Lower lobe of right lung (tissue), 2 donors: ENCODE data around the gene PITX1. TPM values are rescaled to one million over a fixed set of nuclear protein-coding genes. Genes with fewer than 3 reads are reported as not detected.

ENCODE experiments used
- ATAC-seq, 2 donors: fragments of 200-7000 bp; cut with Tn5 transposase; one replicate each; pipeline ENCODE4 v1.9.1; 2020 to 2022; ENCODE audit warnings: mild to moderate bottlenecking in 2 of 2, moderate library complexity in 2 of 2
- DNase-seq: peaks from one replicate; pipeline ENCODE4 v3.0.0-alpha.2; 2020
- H3K27ac ChIP-seq: fragments of 200-600 bp; one replicate; pipeline ENCODE4 v1.8.0; 2022
- H3K27me3 ChIP-seq: fragments of 200-600 bp; one replicate; pipeline ENCODE4 v1.8.0; 2022; ENCODE audit warnings: low read depth
- H3K36me3 ChIP-seq: fragments of 200-600 bp; one replicate; pipeline ENCODE4 v1.8.0; 2022; ENCODE audit warnings: mild to moderate bottlenecking
- H3K4me1 ChIP-seq: fragments of 200-600 bp; one replicate; pipeline ENCODE4 v1.8.0; 2022
- H3K4me3 ChIP-seq: fragments of 200-600 bp; one replicate; pipeline ENCODE4 v1.8.0; 2022; ENCODE audit warnings: mild to moderate bottlenecking
- H3K9me3 ChIP-seq: fragments of 200-600 bp; one replicate; pipeline ENCODE4 v1.8.0; 2022
- intact Hi-C: fragments of 100-400 bp; cut with DNase I; formaldehyde crosslinking; loops from one replicate; pipeline ENCODE4 v1.11.0; 2022
- total RNA-seq: library from RNA; stranded (reverse); fragmentation: NEBNext Ultra II Directional; extraction: Animal tissue kit (Norgen Biotek cat#: 25700); gene quantifications from one replicate; pipeline ENCODE4 v1.2.1, GENCODE V29; 2021
- TF ChIP-seq, protein P1 (sequence below): fragments of 200-600 bp; IDR thresholded peaks from one replicate; pipeline ENCODE4 v1.8.0; 2022; ENCODE audit warnings: antibody characterized with exemption, mild to moderate bottlenecking
- donor health status: DM: no; HTN: yes; CAD: no; lungs with severe emphysema.

Gene PITX1
- total RNA-seq, 1 donor from 2014 or later, result 0.47 TPM

DNA sequence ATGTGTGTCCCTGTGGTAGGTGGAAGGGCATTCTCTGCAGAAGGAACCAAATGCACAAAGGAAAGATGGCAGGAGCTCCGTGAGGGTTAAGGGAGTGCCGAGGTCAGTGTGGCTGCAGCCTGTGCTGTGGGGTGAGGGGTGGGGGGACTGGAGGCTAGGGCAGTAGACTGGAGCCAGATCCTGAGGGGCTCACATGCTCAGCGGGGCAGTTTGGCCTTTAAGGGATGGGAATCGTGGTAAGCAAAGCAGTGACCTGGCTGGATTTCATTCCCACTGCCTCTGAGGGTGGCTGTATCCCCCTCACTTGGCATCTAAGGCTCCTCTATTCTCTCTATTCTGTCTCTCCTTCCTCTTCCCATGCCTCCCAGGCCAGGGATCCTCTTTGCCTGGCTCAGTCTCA is 15.6 kb downstream of the PITX1 start:
- H3K27me3 ChIP-seq, result peaks cover 3% of the 10 kb centered on the region
- no peaks in the 10 kb centered on the region for H3K4me1 ChIP-seq
- TF ChIP-seq, protein P1, sequence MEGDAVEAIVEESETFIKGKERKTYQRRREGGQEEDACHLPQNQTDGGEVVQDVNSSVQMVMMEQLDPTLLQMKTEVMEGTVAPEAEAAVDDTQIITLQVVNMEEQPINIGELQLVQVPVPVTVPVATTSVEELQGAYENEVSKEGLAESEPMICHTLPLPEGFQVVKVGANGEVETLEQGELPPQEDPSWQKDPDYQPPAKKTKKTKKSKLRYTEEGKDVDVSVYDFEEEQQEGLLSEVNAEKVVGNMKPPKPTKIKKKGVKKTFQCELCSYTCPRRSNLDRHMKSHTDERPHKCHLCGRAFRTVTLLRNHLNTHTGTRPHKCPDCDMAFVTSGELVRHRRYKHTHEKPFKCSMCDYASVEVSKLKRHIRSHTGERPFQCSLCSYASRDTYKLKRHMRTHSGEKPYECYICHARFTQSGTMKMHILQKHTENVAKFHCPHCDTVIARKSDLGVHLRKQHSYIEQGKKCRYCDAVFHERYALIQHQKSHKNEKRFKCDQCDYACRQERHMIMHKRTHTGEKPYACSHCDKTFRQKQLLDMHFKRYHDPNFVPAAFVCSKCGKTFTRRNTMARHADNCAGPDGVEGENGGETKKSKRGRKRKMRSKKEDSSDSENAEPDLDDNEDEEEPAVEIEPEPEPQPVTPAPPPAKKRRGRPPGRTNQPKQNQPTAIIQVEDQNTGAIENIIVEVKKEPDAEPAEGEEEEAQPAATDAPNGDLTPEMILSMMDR, result no peak
- ATAC-seq, result no peak
- H3K9me3 ChIP-seq, result no peaks in the 10 kb centered on the region
- H3K36me3 ChIP-seq, result no peaks in the 10 kb centered on the region
- no peak overlapping the region for H3K4me3 ChIP-seq
- H3K27ac ChIP-seq, result no peak overlapping the region
- DNase-seq, result peak; percentile 11
- intact Hi-C loops, result no loop called here

DNA sequence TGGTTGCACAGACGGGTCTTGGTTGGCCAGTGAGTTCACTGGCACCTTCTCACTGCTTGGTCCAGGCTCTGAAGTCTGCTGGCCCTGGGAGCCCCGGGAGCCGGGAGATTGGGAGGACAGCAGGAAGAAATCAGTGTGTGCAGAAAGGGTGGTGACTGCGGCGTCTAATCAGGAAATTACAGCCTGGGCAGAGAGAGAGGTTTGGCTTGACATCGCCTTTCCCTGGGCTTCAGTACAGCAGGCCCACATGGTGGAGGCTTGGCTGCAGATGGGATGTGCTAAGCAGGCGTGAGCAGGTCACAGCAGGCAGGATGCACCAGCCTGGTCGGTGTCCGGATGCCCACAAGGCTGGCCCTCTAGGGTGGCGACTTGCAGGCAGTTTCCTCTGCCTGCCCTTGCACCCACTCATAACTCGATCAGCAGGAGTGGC is 17.2 kb downstream of the PITX1 start:
- TF ChIP-seq, protein P1, result no peak
- no peak overlapping the region for H3K27ac ChIP-seq
- H3K4me3 ChIP-seq, result no peak overlapping the region
- DNase-seq (peak; percentile 32), ATAC-seq (no peak)
- no peaks in the 10 kb centered on the region for H3K9me3 ChIP-seq
- intact Hi-C loops, result no loop called here
- H3K36me3 ChIP-seq, result no peaks in the 10 kb centered on the region
- H3K4me1 ChIP-seq, result no peaks in the 10 kb centered on the region
- peaks cover 3% of the 10 kb centered on the region for H3K27me3 ChIP-seq

DNA sequence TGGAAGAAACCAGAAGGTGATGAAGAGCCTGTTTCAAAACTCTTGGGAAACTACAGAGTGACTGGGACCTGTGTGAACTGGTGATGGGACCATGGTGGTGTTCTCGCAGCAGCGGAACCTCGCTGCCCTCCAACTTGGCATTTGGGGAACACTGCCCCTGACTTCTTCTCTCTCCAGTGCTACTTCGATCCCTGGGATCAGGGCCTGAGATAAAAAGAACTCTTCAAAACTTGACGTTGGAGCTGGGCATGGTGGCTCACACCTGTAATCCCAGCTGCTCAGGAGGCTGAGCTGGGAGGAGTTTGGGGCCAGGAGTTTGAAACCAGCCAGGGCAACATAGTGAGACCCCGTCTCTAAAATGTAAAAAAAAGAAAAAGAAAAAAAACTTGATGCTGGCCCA is 18.1 kb downstream of the PITX1 start:
- H3K27me3 ChIP-seq, result peaks cover 3% of the 10 kb centered on the region
- no peaks in the 10 kb centered on the region for H3K36me3 ChIP-seq
- no peak for ATAC-seq
- TF ChIP-seq, protein P1, result no peak
- H3K4me3 ChIP-seq, result no peak overlapping the region
- H3K9me3 ChIP-seq, result no peaks in the 10 kb centered on the region
- H3K27ac ChIP-seq, result no peak overlapping the region
- no peaks in the 10 kb centered on the region for H3K4me1 ChIP-seq
- intact Hi-C loops, result no loop called here
- peak; percentile 7 for DNase-seq

DNA sequence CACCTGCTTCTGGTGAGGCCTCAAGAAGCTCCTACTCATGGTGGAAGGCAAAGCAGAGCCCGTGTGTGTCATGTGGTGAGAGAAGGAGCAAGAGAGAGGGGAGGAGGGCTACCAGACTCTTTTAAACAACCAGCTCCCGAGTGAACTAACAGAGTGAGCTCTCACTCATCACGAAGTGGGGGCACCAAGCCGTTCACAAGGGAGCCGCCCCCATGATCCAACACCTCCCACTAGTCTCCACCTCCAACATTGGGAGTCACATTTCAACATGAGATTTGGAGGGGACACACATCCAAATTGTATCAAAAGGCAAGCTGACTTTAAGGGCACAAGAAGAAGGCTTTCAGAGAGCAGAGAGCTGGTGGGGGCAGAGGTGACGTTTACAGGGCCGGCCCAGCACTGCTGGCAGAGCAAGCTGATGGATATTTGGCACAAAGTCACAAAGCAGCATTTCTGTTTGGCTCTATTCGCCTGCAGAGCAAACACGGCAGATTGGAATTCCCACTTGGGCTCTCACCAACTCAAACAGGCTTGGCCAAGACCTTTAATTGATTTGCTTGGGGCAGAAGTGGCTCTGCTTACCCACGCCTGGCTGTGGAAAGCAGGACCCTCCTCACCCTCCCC is 20.0 kb downstream of the PITX1 start:
- TF ChIP-seq, protein P1, result no peak
- intact Hi-C loops, result no loop called here
- H3K9me3 ChIP-seq, result no peaks in the 10 kb centered on the region
- no peaks in the 10 kb centered on the region for H3K36me3 ChIP-seq
- H3K27ac ChIP-seq, result no peak overlapping the region
- ATAC-seq (peak in 1 of 2 donors; percentile 54), DNase-seq (peak; percentile 36)
- no peaks in the 10 kb centered on the region for H3K27me3 ChIP-seq
- H3K4me1 ChIP-seq, result no peaks in the 10 kb centered on the region
- no peak overlapping the region for H3K4me3 ChIP-seq

DNA sequence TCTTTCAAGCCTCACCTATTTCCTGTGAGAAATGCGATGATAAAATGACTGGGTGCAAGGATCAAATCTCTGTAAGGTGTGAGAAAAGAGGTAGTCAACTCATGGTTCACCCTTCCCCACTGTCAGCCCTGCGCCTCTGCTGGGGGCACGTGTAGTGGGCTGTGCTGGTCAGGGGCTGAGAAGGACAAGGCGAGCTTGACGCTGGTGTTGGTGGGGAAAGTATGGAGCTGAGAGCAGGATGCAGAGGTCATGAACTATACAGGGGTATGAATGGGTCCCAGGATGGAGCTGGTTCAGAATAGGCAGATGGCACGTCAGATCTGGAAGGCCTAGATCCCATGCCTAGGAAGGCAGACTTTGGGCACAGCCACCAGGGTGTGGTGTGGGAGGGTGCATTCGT is 20.6 kb downstream of the PITX1 start:
- no peak overlapping the region for H3K4me3 ChIP-seq
- no peak for ATAC-seq
- no peaks in the 10 kb centered on the region for H3K9me3 ChIP-seq
- intact Hi-C loops, result no loop called here
- H3K27me3 ChIP-seq, result no peaks in the 10 kb centered on the region
- no peak overlapping the region for H3K27ac ChIP-seq
- no peaks in the 10 kb centered on the region for H3K4me1 ChIP-seq
- H3K36me3 ChIP-seq, result no peaks in the 10 kb centered on the region
- TF ChIP-seq, protein P1, result no peak
- no peak for DNase-seq
